GM21515 (cell line): ENCODE results near the gene CBR3.

Experiments used
- ATAC-seq: cut with Tn5 transposase; IDR thresholded peaks from one replicate; pipeline ENCODE4 v1.9.1; 2021; ENCODE audit not compliant: unreplicated experiment

CBR3 gene

GRCh38 chr21:36183144-36183795, 48.4 kb downstream of the CBR3 start:
- no peak for ATAC-seq

- ATAC-seq, result no peak
These were observed 49.7 kb downstream of the CBR3 start for GRCh38 chr21:36184545-36184944.

GRCh38 chr21:36185523-36185922, 50.6 kb downstream of the CBR3 start:
- ATAC-seq, result no peak

- ATAC-seq, result no peak
These were observed 51.2 kb downstream of the CBR3 start for GRCh38 chr21:36186081-36186480.

GRCh38 chr21:36186506-36187399, 51.9 kb downstream of the CBR3 start:
- ATAC-seq, result no peak

GRCh38 chr21:36188081-36188681, 53.3 kb downstream of the CBR3 start:
- ATAC-seq, result no peak

- ATAC-seq, result no peak
These were observed 54.1 kb downstream of the CBR3 start for GRCh38 chr21:36188937-36189336.

GRCh38 chr21:36190736-36191135, 55.9 kb downstream of the CBR3 start:
- ATAC-seq, result no peak

GRCh38 chr21:36193200-36193599, 58.3 kb downstream of the CBR3 start:
- no peak for ATAC-seq

GRCh38 chr21:36194024-36194423, 59.1 kb downstream of the CBR3 start:
- no peak for ATAC-seq

- ATAC-seq, result no peak
These were observed 60.7 kb downstream of the CBR3 start for GRCh38 chr21:36195613-36196012.
